HCT116 (cell line): ENCODE measurements around the gene EDDM13. TPM values are rescaled to one million over a fixed set of nuclear protein-coding genes. Genes with fewer than 3 reads are reported as not detected.

Experiments
- ATAC-seq: fragments of 200-7000 bp; cut with Tn5 transposase; 2 replicates; pipeline ENCODE4 v1.9.1; 2020; ENCODE audit warnings: mild to moderate bottlenecking, moderate library complexity
- BruUV-seq: library from RNA; stranded (reverse); fragments of 400-500 nt; replicated peaks from 2 replicates; lab custom pipeline; 2021; lab: Mats Ljungman, UMichigan
- CTCF ChIA-PET: fragments of 300-600 bp; sonication (Branson Sonifier 250); formaldehyde crosslinking; loops from one replicate; lab custom pipeline; 2021; ENCODE audit warnings: antibody characterized with exemption; lab: Charles Lee
- POLR2A ChIA-PET: fragments of 300-600, 350-600 bp; sonication (Branson Sonifier 250); formaldehyde crosslinking; loops from one replicate; lab custom pipeline; 2021; ENCODE audit warnings: antibody characterized with exemption; lab: Charles Lee
- RAD21 ChIA-PET, 2 experiments: fragments of 300-600 bp; sonication (Branson Sonifier 250); formaldehyde crosslinking; loops; one replicate each; lab custom pipeline; 2023; ENCODE audit warnings: low total read pairs in 2 of 2; ENCODE audit not compliant: uncharacterized antibody in 2 of 2, unreplicated experiment in 2 of 2, low non-redundant PET in 1 of 2; lab: Charles Lee
- DNase-seq: peaks from one replicate; pipeline ENCODE4 v3.0.0-alpha.2; 2010; ENCODE audit warnings: low read depth, low spot score
- H2AFZ ChIP-seq: fragments of 200-600 bp; shearing (Covaris generic), sonication (generic); 2 replicates; pipeline ENCODE4 v1.6.1; 2017; ENCODE audit warnings: low read depth, mixed run types, mixed read lengths, antibody characterized with exemption, low read length; ENCODE audit not compliant: poor library complexity, severe bottlenecking
- H3K27ac ChIP-seq: 2 replicates; pipeline ENCODE4 v1.5.1; 2012; ENCODE audit warnings: low read depth, low read length
- H3K27me3 ChIP-seq: fragments of 200-600 bp; sonication (generic); 2 replicates; pipeline ENCODE4 v1.6.1; 2016; ENCODE audit warnings: mixed run types, low read length, mixed read lengths; ENCODE audit not compliant: insufficient read depth
- H3K36me3 ChIP-seq, 2 experiments: fragments of 200-500 bp in 1 of 2; fragments of 200-600 bp in 1 of 2; sonication (Bioruptor generic) in 1 of 2; sonication (generic) in 1 of 2; 2 replicates each; pipeline versions ENCODE4 v1.5.1 to v1.6.1; 2014 to 2016; ENCODE audit warnings: low read length in 2 of 2, inconsistent platforms in 1 of 2, mixed read lengths in 1 of 2, mixed run types in 1 of 2; ENCODE audit not compliant: insufficient read depth in 2 of 2, control insufficient read depth in 1 of 2
- H3K4me1 ChIP-seq, 2 experiments: fragments of 200-600 bp in 1 of 2; sonication (generic) in 1 of 2; 2 replicates each; pipeline versions ENCODE4 v1.5.1 to v1.6.1; 2012 to 2017; ENCODE audit warnings: low read length in 2 of 2, inconsistent platforms in 1 of 2, mild to moderate bottlenecking in 1 of 2, mixed read lengths in 1 of 2, mixed run types in 1 of 2, moderate library complexity in 1 of 2; ENCODE audit not compliant: insufficient read depth in 2 of 2, control insufficient read depth in 1 of 2
- H3K4me2 ChIP-seq: fragments of 200-600 bp; sonication (generic); 2 replicates; pipeline ENCODE4 v1.6.1; 2017; ENCODE audit warnings: mixed run types, low read length, mixed read lengths
- H3K4me3 ChIP-seq, 2 experiments: fragments of 200-600 bp in 1 of 2; sonication (generic) in 1 of 2; replicated peaks in 1 of 2; 2 replicates each; pipeline ENCODE4 v1.5.1; 2011 to 2016; ENCODE audit warnings: low read length in 2 of 2, control low read depth in 1 of 2, low read depth in 1 of 2, mild to moderate bottlenecking in 1 of 2, mixed read lengths in 1 of 2, mixed run types in 1 of 2
- H3K79me2 ChIP-seq: fragments of 200-600 bp; sonication (generic); 2 replicates; pipeline ENCODE4 v1.6.1; 2017; ENCODE audit warnings: mild to moderate bottlenecking, mixed run types, low read length, moderate library complexity, mixed read lengths; ENCODE audit not compliant: insufficient read depth
- H3K9ac ChIP-seq: fragments of 200-600 bp; sonication (generic); 2 replicates; pipeline ENCODE4 v1.6.1; 2016; ENCODE audit warnings: low read length, mixed read lengths
- H3K9me2 ChIP-seq: fragments of 200-600 bp; sonication (generic), shearing (Covaris generic); 2 replicates; pipeline ENCODE4 v1.6.1; 2017; ENCODE audit warnings: mixed run types, mild to moderate bottlenecking, moderate library complexity; ENCODE audit not compliant: insufficient read depth
- H3K9me3 ChIP-seq, 2 experiments: fragments of 200-500 bp in 1 of 2; fragments of 200-600 bp in 1 of 2; sonication (Bioruptor generic) in 1 of 2; sonication (generic) in 1 of 2; 2 replicates each; pipeline ENCODE4 v1.6.1; 2014 to 2017; ENCODE audit warnings: low read length in 2 of 2, mixed read lengths in 2 of 2, inconsistent platforms in 1 of 2, low read depth in 1 of 2, mild to moderate bottlenecking in 1 of 2, mixed run types in 1 of 2, moderate library complexity in 1 of 2; ENCODE audit not compliant: control insufficient read depth in 1 of 2, insufficient read depth in 1 of 2
- H4K20me1 ChIP-seq: fragments of 200-600 bp; sonication (generic), shearing (Covaris generic); 2 replicates; pipeline ENCODE4 v1.6.1; 2017; ENCODE audit warnings: mixed run types, mild to moderate bottlenecking, moderate library complexity; ENCODE audit not compliant: insufficient read depth
- CBX3 ChIP-seq: IDR thresholded peaks from 2 replicates; pipeline ENCODE4 v1.6.1; 2012; ENCODE audit warnings: low read depth
- EZH2 ChIP-seq: fragments of 200-600 bp; sonication (generic); IDR thresholded peaks from 2 replicates; pipeline ENCODE4 v1.6.1; 2017; ENCODE audit warnings: antibody characterized with exemption, mixed run types
- POLR2A ChIP-seq: IDR thresholded peaks from 2 replicates; pipeline ENCODE4 v1.7.0; 2011; ENCODE audit warnings: borderline replicate concordance; ENCODE audit not compliant: insufficient read depth, insufficient read length; ENCODE audit errors: extremely low read depth
- POLR2AphosphoS5 ChIP-seq: IDR thresholded peaks from 2 replicates; pipeline ENCODE4 v1.6.1; 2011; ENCODE audit warnings: mild to moderate bottlenecking, low read depth, low read length, moderate library complexity
- RAD21 ChIP-seq: IDR thresholded peaks from 2 replicates; pipeline ENCODE4 v1.6.1; 2012; ENCODE audit warnings: low read depth, mild to moderate bottlenecking
- SIN3A ChIP-seq: IDR thresholded peaks from 2 replicates; pipeline ENCODE4 v1.6.1; 2012; ENCODE audit warnings: low read depth
- SP1 ChIP-seq: IDR thresholded peaks from 2 replicates; pipeline ENCODE4 v1.6.1; 2012; ENCODE audit warnings: low read depth
- SRF ChIP-seq: IDR thresholded peaks from 2 replicates; pipeline ENCODE4 v1.6.1; 2012; ENCODE audit warnings: low read depth
- YY1 ChIP-seq: IDR thresholded peaks from 2 replicates; pipeline ENCODE4 v1.6.1; 2011; ENCODE audit warnings: low read length, low read depth, moderate library complexity, mild to moderate bottlenecking; ENCODE audit not compliant: insufficient replicate concordance; ENCODE audit errors: extremely low read depth
- ZFX ChIP-seq: fragments of 450-650 bp; IDR thresholded peaks from 2 replicates; pipeline ENCODE4 v1.6.1; 2017
- intact Hi-C: fragments of 100-400 bp; cut with micrococcal nuclease; formaldehyde crosslinking; loops from 2 replicates; pipeline ENCODE4 v1.10.0; 2022
- total RNA-seq: library from RNA; stranded (reverse); gene quantifications from one replicate; pipeline ENCODE4 v1.2.1, GENCODE V29; 2021; ENCODE audit not compliant: unreplicated experiment
- TF ChIP-seq, protein P1 (sequence below): IDR thresholded peaks from 2 replicates; pipeline ENCODE4 v1.6.1; 2012; ENCODE audit warnings: low read depth
- TF ChIP-seq, protein P2 (sequence below), 3 experiments: fragments of 200-600 bp in 1 of 3; sonication (generic) in 1 of 3; IDR thresholded peaks in 2 of 3; conservative IDR thresholded peaks in 1 of 3; 2 replicates each; pipeline ENCODE4 v1.5.1; 2012 to 2017; ENCODE audit warnings: low read depth in 2 of 3, low read length in 2 of 3, antibody characterized with exemption in 1 of 3, borderline replicate concordance in 1 of 3, control low read depth in 1 of 3, mild to moderate bottlenecking in 1 of 3, mixed read lengths in 1 of 3, mixed run types in 1 of 3, moderate library complexity in 1 of 3; ENCODE audit not compliant: insufficient read depth in 1 of 3

The EDDM13 gene
- total RNA-seq, 1 experiment from 2014 or later, result not detected

DNA sequence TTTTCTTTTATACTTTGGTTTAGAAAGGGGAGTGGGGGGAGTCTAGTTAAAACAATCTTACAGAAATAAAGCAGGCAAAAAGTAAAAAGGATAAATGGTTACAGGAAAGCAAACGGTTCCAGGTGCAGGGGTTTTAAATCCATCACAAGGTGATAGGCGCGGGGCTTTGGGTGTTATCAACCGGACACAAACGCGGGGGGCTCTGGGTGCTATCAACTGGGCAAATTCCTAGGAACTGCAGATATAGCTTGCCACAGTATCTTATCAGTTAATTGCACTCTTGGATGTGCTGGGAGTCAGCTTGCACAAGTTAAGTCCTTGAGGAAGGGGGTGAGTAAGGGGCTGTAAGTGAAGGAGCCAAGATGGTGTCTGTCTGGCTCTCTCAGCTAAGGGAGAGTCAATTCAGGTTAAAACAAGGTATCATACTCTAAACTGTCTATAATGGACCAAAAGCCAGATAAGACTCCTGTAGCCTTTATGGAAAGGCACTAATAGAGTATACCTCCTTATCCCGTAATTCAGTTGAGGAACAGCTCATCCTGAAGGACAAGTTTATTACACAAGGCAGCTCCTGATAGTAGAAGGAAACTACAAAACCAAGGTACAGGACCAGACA, 74.7 kb downstream of the EDDM13 start (continued):
- TF ChIP-seq, protein P1, sequence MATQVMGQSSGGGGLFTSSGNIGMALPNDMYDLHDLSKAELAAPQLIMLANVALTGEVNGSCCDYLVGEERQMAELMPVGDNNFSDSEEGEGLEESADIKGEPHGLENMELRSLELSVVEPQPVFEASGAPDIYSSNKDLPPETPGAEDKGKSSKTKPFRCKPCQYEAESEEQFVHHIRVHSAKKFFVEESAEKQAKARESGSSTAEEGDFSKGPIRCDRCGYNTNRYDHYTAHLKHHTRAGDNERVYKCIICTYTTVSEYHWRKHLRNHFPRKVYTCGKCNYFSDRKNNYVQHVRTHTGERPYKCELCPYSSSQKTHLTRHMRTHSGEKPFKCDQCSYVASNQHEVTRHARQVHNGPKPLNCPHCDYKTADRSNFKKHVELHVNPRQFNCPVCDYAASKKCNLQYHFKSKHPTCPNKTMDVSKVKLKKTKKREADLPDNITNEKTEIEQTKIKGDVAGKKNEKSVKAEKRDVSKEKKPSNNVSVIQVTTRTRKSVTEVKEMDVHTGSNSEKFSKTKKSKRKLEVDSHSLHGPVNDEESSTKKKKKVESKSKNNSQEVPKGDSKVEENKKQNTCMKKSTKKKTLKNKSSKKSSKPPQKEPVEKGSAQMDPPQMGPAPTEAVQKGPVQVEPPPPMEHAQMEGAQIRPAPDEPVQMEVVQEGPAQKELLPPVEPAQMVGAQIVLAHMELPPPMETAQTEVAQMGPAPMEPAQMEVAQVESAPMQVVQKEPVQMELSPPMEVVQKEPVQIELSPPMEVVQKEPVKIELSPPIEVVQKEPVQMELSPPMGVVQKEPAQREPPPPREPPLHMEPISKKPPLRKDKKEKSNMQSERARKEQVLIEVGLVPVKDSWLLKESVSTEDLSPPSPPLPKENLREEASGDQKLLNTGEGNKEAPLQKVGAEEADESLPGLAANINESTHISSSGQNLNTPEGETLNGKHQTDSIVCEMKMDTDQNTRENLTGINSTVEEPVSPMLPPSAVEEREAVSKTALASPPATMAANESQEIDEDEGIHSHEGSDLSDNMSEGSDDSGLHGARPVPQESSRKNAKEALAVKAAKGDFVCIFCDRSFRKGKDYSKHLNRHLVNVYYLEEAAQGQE, result no peak
- no peak for TF ChIP-seq SRF
- no peak for TF ChIP-seq SIN3A

DNA sequence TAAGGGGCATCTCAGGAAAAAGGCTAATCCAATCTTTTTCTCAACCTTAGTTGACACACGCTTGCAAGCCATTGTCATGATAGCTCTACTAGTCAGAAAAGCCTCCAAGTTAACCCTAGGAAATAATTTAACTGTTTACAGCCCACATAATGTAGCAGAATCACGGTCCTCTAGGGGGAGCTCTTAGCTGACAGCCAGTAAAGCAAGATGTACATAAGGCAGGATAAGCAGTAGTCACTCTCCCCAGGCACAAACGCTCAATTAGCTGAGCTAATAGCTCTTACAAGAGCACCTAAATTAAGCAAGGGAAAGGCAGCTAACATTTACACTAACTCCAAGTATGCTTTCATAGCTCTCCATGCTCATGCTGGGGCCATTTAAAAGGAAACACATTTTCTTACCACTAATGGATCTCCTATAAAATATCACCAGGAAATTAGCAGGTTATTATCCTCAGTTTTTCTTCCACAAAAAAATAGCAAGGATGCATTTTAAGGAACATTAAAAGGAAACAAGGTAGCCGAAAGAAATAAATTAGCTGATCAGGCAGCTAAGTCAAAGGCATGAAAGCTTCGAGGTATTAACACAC, 75.8 kb downstream of the EDDM13 start:
- no TSS peak for BruUV-seq
- RAD21 ChIA-PET, result no interaction called here
- Histone ChIP-seq H3K27me3 (no peaks in the 10 kb centered on the region), H4K20me1 (no peaks in the 10 kb centered on the region), H3K27ac (no peak overlapping the region), H3K9me2 (no peaks in the 10 kb centered on the region), H3K36me3 (no peaks in the 10 kb centered on the region), H3K4me1 (no peaks in the 10 kb centered on the region), H3K4me3 (no peak overlapping the region), H3K79me2 (no peaks in the 10 kb centered on the region), H2AFZ (no peak overlapping the region), H3K9ac (no peak overlapping the region), H3K4me2 (no peak overlapping the region), H3K9me3 (no peaks in the 10 kb centered on the region; a peak in 1 of 4 replicates)
- TF ChIP-seq SP1, result no peak
- TF ChIP-seq, protein P1, result no peak
- TF ChIP-seq EZH2, result no peak
- TF ChIP-seq POLR2AphosphoS5, result no peak
- no peak for TF ChIP-seq YY1
- TF ChIP-seq ZFX, result no peak
- TF ChIP-seq, protein P2, sequence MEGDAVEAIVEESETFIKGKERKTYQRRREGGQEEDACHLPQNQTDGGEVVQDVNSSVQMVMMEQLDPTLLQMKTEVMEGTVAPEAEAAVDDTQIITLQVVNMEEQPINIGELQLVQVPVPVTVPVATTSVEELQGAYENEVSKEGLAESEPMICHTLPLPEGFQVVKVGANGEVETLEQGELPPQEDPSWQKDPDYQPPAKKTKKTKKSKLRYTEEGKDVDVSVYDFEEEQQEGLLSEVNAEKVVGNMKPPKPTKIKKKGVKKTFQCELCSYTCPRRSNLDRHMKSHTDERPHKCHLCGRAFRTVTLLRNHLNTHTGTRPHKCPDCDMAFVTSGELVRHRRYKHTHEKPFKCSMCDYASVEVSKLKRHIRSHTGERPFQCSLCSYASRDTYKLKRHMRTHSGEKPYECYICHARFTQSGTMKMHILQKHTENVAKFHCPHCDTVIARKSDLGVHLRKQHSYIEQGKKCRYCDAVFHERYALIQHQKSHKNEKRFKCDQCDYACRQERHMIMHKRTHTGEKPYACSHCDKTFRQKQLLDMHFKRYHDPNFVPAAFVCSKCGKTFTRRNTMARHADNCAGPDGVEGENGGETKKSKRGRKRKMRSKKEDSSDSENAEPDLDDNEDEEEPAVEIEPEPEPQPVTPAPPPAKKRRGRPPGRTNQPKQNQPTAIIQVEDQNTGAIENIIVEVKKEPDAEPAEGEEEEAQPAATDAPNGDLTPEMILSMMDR (IDR thresholded peaks at IDR 0.05 in 2 of 3, conservative IDR thresholded peaks at IDR 0.05 in 1 of 3; ENCODE audit: borderline replicate concordance in 1 of 3, insufficient read depth in 1 of 3, low read depth in 2 of 3, low read length in 2 of 3), result peak in 2 of 3 experiments; percentile 65 to 66; a peak in 4 of 6 replicates
- no peak; the same call in 1 of the 2 replicates for TF ChIP-seq CBX3
- TF ChIP-seq RAD21, result peak; percentile 17; the same call in 1 of the 2 replicates
- no peak for TF ChIP-seq POLR2A
- intact Hi-C loops, result no loop called here
- POLR2A ChIA-PET, result no interaction called here
- ATAC-seq, result peak; percentile 66
- peak; percentile 22 for DNase-seq
- CTCF ChIA-PET, result interaction anchor here (0.8 to 2.8 kb wide), 11 partner anchors 13 to 282 kb away, joined by 3 to 25 read pairs (median 5); partner anchors contain the start of gene ZSCAN5A
